DOHH2 (cell line): ENCODE data around the gene MEFV.

Experiments used
- H3F3A ChIP-seq: fragments of 200-600 bp; sonication (generic), shearing (Covaris generic); 2 replicates; pipeline ENCODE4 v1.6.0; 2016; ENCODE audit warnings: antibody characterized with exemption, mild to moderate bottlenecking; ENCODE audit not compliant: control insufficient read depth, insufficient read depth
- H3K27ac ChIP-seq: fragments of 200-600 bp; sonication (generic); 2 replicates; pipeline ENCODE4 v1.5.1; 2014; ENCODE audit warnings: low read depth, mild to moderate bottlenecking, low read length, moderate library complexity
- H3K27me3 ChIP-seq: fragments of 200-600 bp; sonication (generic); 2 replicates; pipeline ENCODE4 v1.6.1; 2014; ENCODE audit warnings: mild to moderate bottlenecking, low read length, mixed read lengths; ENCODE audit not compliant: control insufficient read depth
- H3K36me3 ChIP-seq: fragments of 200-600 bp; sonication (generic); 2 replicates; pipeline ENCODE4 v1.6.1; 2014; ENCODE audit warnings: mild to moderate bottlenecking, low read length, moderate library complexity, mixed read lengths; ENCODE audit not compliant: control insufficient read depth
- H3K4me1 ChIP-seq: fragments of 200-600 bp; sonication (generic); 2 replicates; pipeline ENCODE4 v1.6.1; 2014; ENCODE audit warnings: mild to moderate bottlenecking, low read length, mixed read lengths; ENCODE audit not compliant: control insufficient read depth
- H3K4me2 ChIP-seq: fragments of 200-600 bp; sonication (generic); 2 replicates; pipeline ENCODE4 v1.6.0; 2014; ENCODE audit warnings: mild to moderate bottlenecking, low read length, moderate library complexity
- H3K4me3 ChIP-seq: fragments of 200-600 bp; sonication (generic); 2 replicates; pipeline ENCODE4 v1.5.1; 2014; ENCODE audit warnings: mild to moderate bottlenecking, low read length, mixed read lengths
- H3K79me2 ChIP-seq: fragments of 200-600 bp; sonication (generic); 2 replicates; pipeline ENCODE4 v1.6.1; 2014; ENCODE audit warnings: mild to moderate bottlenecking, low read length, mixed read lengths; ENCODE audit not compliant: control insufficient read depth
- H3K9me2 ChIP-seq: fragments of 200-600 bp; sonication (generic); replicated peaks from 2 replicates; pipeline ENCODE4 v1.6.1; 2014; ENCODE audit warnings: mild to moderate bottlenecking, low read length, mixed read lengths; ENCODE audit not compliant: control insufficient read depth
- H3K9me3 ChIP-seq: fragments of 200-600 bp; sonication (generic); 2 replicates; pipeline ENCODE4 v1.6.1; 2014; ENCODE audit warnings: antibody characterized with exemption, low read length, mixed read lengths; ENCODE audit not compliant: control insufficient read depth, insufficient read depth
- H4K20me1 ChIP-seq: fragments of 200-600 bp; sonication (generic); 2 replicates; pipeline ENCODE4 v1.6.0; 2014; ENCODE audit warnings: low read depth, mild to moderate bottlenecking, antibody characterized with exemption, low read length, moderate library complexity; ENCODE audit not compliant: control insufficient read depth, insufficient read depth
- CTCF ChIP-seq: fragments of 200-600 bp; sonication (generic); IDR thresholded peaks from one replicate; pipeline ENCODE4 v1.5.1; 2014; ENCODE audit warnings: antibody characterized with exemption, mild to moderate bottlenecking, low read depth, low read length; ENCODE audit not compliant: poor library complexity, severe bottlenecking
- EZH2phosphoT487 ChIP-seq: fragments of 200-600 bp; sonication (generic); IDR thresholded peaks from 2 replicates; pipeline ENCODE4 v1.6.1; 2017; ENCODE audit warnings: borderline replicate concordance, mild to moderate bottlenecking, antibody characterized with exemption, low read length, moderate library complexity, mixed read lengths

Gene MEFV

DNA sequence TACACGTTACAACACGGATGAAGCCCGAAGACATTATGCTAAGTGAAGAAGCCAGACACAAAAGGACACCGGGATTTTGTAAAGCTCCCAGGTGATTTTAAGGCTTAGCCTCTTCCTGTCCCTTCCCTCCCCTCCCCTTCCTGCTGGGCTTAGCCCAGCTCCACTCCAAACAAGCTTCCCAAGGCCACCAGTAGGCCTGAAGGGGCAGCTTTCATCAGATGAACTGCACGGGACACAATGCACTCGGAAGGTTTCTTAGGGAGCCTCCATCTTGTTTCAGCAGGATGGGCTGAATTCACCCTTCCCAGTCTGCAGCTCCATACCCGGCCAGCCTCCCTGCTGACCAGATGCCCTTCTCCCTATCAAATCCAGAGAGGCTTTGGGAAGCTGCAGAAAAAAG, 10.4 kb downstream of the MEFV start:
- no peaks in the 10 kb centered on the region for H3K36me3 ChIP-seq

DNA sequence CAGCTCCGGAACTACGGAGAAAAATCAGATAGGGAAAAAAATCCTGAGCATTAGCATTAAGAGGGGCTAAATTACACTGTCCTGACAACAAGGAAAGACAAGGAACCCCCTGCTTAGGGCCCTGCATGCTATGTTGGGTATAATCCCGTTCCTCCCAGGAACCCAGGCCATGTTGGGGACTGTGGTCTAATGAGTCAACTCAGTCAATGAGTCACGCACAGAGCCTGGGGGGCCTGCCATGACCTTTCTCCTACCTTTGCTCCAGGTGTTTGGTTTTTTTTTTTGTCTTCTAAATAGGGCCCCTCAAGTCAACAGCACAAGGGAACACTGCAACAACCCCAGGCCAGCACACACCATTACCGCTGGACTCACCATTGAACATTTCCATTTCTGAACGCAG, 12.6 kb downstream of the MEFV start:
- Histone ChIP-seq H3K9me3 (no peaks in the 10 kb centered on the region), H3K36me3 (no peaks in the 10 kb centered on the region), H3K4me3 (no peak overlapping the region), H3K4me1 (no peaks in the 10 kb centered on the region), H3K27me3 (no peaks in the 10 kb centered on the region; the same call in 1 of the 2 replicates), H3F3A (no peaks in the 10 kb centered on the region), H3K9me2 (no peaks in the 10 kb centered on the region), H3K79me2 (no peaks in the 10 kb centered on the region), H3K27ac (no peak overlapping the region), H3K4me2 (no peak overlapping the region), H4K20me1 (no peaks in the 10 kb centered on the region)
- TF ChIP-seq CTCF, result no peak
- TF ChIP-seq EZH2phosphoT487, result no peak

More for the DNA sequence above, 10.4 kb downstream of the MEFV start:
- no peaks in the 10 kb centered on the region for H3K9me3 ChIP-seq
- TF ChIP-seq CTCF (no peak), EZH2phosphoT487 (no peak)
- H3K4me2 ChIP-seq, result no peak overlapping the region
- no peak overlapping the region for H3K27ac ChIP-seq
- no peaks in the 10 kb centered on the region for H3K79me2 ChIP-seq
- H4K20me1 ChIP-seq, result no peaks in the 10 kb centered on the region
- H3K4me1 ChIP-seq, result no peaks in the 10 kb centered on the region
- no peaks in the 10 kb centered on the region for H3F3A ChIP-seq
- no peaks in the 10 kb centered on the region for H3K27me3 ChIP-seq
- no peak overlapping the region for H3K4me3 ChIP-seq
- no peaks in the 10 kb centered on the region for H3K9me2 ChIP-seq

DNA sequence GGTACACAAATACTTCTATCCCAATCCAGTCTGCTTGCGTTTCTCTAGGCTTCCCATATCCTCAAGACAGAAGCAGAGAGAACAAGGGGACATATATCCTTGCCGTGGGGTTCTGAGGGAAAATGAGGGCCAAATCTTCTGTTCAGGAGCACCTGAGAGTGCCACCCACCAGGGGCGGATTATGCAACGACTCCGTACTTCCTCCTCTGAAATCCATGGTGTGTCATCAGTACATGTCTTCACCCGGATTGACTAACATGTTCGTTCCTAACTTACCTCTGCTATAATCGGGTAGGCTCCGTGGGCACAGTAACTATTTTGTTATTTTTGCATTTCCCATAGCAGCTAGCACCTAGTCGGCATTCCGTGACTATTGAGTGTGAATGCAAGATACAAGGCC, 13.7 kb downstream of the MEFV start:
- TF ChIP-seq EZH2phosphoT487 (no peak), CTCF (no peak)
- H3K36me3 ChIP-seq, result no peaks in the 10 kb centered on the region
- H3K27me3 ChIP-seq, result no peaks in the 10 kb centered on the region; the same call in 1 of the 2 replicates
- H3K27ac ChIP-seq, result no peak overlapping the region
- H3K79me2 ChIP-seq, result no peaks in the 10 kb centered on the region
- H4K20me1 ChIP-seq, result no peaks in the 10 kb centered on the region
- H3K9me2 ChIP-seq, result no peaks in the 10 kb centered on the region
- no peaks in the 10 kb centered on the region for H3K9me3 ChIP-seq
- H3K4me3 ChIP-seq, result no peak overlapping the region
- H3K4me1 ChIP-seq, result no peaks in the 10 kb centered on the region
- H3K4me2 ChIP-seq, result no peak overlapping the region
- H3F3A ChIP-seq, result no peaks in the 10 kb centered on the region

DNA sequence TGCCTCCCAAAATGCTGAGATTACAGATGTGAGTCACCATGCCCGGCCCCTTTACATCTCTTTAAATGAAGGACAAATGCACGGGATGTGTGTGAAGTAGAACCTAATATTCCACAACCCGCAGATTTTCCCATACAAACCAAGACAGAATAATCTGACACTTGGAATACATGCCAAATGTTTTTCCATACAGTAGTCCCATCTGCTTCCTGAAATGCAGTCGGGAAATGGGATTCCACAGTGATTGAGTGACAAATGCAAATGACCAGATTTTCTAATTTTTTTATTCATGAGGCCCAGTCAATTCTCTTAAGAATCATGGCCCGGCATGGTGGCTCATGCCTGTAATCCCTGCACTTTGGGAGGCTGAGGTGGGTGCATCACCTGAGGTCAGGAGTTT, 14.7 kb downstream of the MEFV start:
- no peaks in the 10 kb centered on the region for H3K9me3 ChIP-seq
- peaks cover 2% of the 10 kb centered on the region for H3F3A ChIP-seq
- H3K79me2 ChIP-seq, result no peaks in the 10 kb centered on the region
- no peak overlapping the region for H3K4me3 ChIP-seq
- no peaks in the 10 kb centered on the region for H3K9me2 ChIP-seq
- H3K27ac ChIP-seq, result no peak overlapping the region
- H3K36me3 ChIP-seq, result no peaks in the 10 kb centered on the region
- TF ChIP-seq EZH2phosphoT487, result no peak
- TF ChIP-seq CTCF, result no peak
- H3K4me2 ChIP-seq, result no peak overlapping the region
- no peaks in the 10 kb centered on the region; the same call in 1 of the 2 replicates for H3K27me3 ChIP-seq
- H4K20me1 ChIP-seq, result no peaks in the 10 kb centered on the region
- H3K4me1 ChIP-seq, result no peaks in the 10 kb centered on the region
